Choroid plexus epithelial cell (primary cell): ENCODE results near the gene FMN1.

ENCODE experiments used
- DNase-seq: peaks from one replicate; pipeline ENCODE4 v3.0.0-alpha.2; 2010; ENCODE audit warnings: low read depth
- H3K4me3 ChIP-seq: 2 replicates; pipeline ENCODE4 v1.5.1; 2011; ENCODE audit warnings: low read depth, mild to moderate bottlenecking, control low read depth, low read length, moderate library complexity
- CTCF ChIP-seq: conservative IDR thresholded peaks from 2 replicates; pipeline ENCODE4 v1.5.1; 2011; ENCODE audit warnings: low read depth, mild to moderate bottlenecking, control low read depth, inconsistent platforms, low read length, moderate library complexity

FMN1 gene

GRCh38 chr15:32738666-32739065 is 455.8 kb downstream of the FMN1 start:
- no peak for TF ChIP-seq CTCF
- DNase-seq = no peak
- no peak overlapping the region for H3K4me3 ChIP-seq

GRCh38 chr15:32737304-32737703 is 457.2 kb downstream of the FMN1 start:
- H3K4me3 ChIP-seq = no peak overlapping the region
- TF ChIP-seq CTCF = no peak
- no peak for DNase-seq

- no peak for TF ChIP-seq CTCF
- DNase-seq = no peak
Observed at GRCh38 chr15:32736701-32737061, 457.8 kb downstream of the FMN1 start.

GRCh38 chr15:32735989-32736700 is 458.4 kb downstream of the FMN1 start:
- no peak for DNase-seq
- H3K4me3 ChIP-seq = no peak overlapping the region
- no peak for TF ChIP-seq CTCF

More at GRCh38 chr15:32736701-32737061, 457.8 kb downstream of the FMN1 start:
- no peak overlapping the region for H3K4me3 ChIP-seq

GRCh38 chr15:32733281-32733680 is 461.2 kb downstream of the FMN1 start:
- TF ChIP-seq CTCF = no peak
- peak; percentile 44 for DNase-seq
- no peak overlapping the region for H3K4me3 ChIP-seq

- H3K4me3 ChIP-seq = no peak overlapping the region
- TF ChIP-seq CTCF = no peak
- DNase-seq = no peak
Observed at GRCh38 chr15:32732574-32733157, 461.8 kb downstream of the FMN1 start.
